GM13977 (cell line): ENCODE measurements around the gene TRIM71.

Experiments
- DNase-seq: peaks from one replicate; pipeline ENCODE4 v3.0.0; 2012; ENCODE audit warnings: low spot score
- CTCF ChIP-seq: IDR thresholded peaks from 2 replicates; pipeline ENCODE4 v1.5.1; 2012; ENCODE audit warnings: mild to moderate bottlenecking, control low read depth; ENCODE audit not compliant: insufficient read depth; ENCODE audit errors: extremely low read depth, missing control alignments
- in situ Hi-C: fragments of 300-500 bp; cut with MboI; formaldehyde crosslinking; loops from one replicate; pipeline ENCODE4 v1.12.0; 2022; ENCODE audit warnings: low sequenced_read_pairs, low pct_unique_long_range_greater_than_20kb, mixed read lengths, inconsistent platforms; ENCODE audit not compliant: unreplicated experiment

The TRIM71 gene

GRCh38 chr3:32849046-32849445, 31.2 kb downstream of the TRIM71 start:
- no peak for DNase-seq
- TF ChIP-seq CTCF = no peak
- in situ Hi-C loops = no loop called here

- in situ Hi-C loops = no loop called here
- DNase-seq = no peak
- TF ChIP-seq CTCF = no peak
These were observed 32.4 kb downstream of the TRIM71 start for GRCh38 chr3:32850226-32850625.

- TF ChIP-seq CTCF = no peak
- no peak for DNase-seq
- in situ Hi-C loops = no loop called here
These were observed 32.8 kb downstream of the TRIM71 start for GRCh38 chr3:32850636-32851035.

GRCh38 chr3:32852146-32852545, 34.3 kb downstream of the TRIM71 start:
- no peak for TF ChIP-seq CTCF
- no peak for DNase-seq
- in situ Hi-C loops = no loop called here

GRCh38 chr3:32855350-32855953, 37.7 kb downstream of the TRIM71 start:
- no peak for DNase-seq
- in situ Hi-C loops = no loop called here
- TF ChIP-seq CTCF = no peak

GRCh38 chr3:32856355-32856889, 38.6 kb downstream of the TRIM71 start:
- TF ChIP-seq CTCF = no peak
- DNase-seq = no peak
- in situ Hi-C loops = no loop called here
